Measurements from ENCODE around the gene DZIP1.

The DZIP1 gene

GRCh38 chr13:95643571-95643935, 953 bp downstream of the DZIP1 start:
- no peak for DNase-seq

DNA sequence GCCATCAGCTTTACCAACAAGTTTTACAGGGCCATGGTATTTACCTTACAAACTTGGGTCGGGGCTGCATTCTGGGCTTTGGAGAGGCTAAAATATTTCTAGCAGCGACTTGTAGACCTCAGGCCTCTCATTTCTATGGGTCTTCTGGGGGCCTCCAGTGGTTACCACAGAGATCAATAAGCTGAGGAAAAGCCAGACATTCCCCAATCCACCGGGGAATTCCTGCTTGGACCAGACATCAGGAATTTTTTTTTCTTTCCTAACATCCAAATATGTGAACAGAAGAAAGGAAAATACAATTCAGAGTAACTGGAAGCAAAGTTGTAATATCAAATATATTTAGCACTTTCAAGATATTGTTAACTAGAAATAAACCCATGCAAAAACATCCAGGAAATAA, 1.5 kb downstream of the DZIP1 start:
- DNase-seq = no peak

DNA sequence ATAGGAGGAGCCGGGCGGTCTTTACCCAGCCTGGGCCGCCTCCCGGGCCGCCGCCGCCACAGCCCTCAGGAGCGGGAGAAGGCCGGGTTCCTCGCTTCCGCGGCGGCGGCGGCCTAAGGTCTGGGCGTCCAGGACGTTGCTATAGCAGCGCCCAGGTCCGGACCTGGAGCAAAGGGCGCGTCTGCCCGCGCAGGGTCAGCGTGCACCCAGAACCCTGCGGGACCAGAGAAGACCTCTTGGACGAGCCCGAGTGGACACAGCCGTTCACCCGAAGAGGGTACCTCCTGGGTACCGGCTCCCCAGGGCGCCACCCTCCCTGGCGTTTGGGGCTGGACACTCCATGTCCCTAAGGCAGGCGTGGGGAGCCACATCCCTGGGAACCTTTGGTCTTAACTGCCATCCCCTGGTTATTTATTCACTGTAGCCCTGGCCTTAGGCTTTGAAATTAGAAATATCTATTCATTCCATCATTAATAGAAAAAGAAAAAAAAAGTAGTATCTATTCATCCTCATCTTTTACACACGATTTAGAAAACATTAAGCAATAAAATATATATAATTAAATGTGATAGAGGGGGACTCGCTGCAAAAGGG, 2.4 kb downstream of the DZIP1 start:
- DNase-seq = no peak

GRCh38 chr13:95641291-95642027, 3.0 kb downstream of the DZIP1 start:
- DNase-seq = no peak

GRCh38 chr13:95636853-95637252, 7.7 kb downstream of the DZIP1 start:
- DNase-seq = no peak

GRCh38 chr13:95630593-95630992, 13.9 kb downstream of the DZIP1 start:
- no peak for DNase-seq

DNA sequence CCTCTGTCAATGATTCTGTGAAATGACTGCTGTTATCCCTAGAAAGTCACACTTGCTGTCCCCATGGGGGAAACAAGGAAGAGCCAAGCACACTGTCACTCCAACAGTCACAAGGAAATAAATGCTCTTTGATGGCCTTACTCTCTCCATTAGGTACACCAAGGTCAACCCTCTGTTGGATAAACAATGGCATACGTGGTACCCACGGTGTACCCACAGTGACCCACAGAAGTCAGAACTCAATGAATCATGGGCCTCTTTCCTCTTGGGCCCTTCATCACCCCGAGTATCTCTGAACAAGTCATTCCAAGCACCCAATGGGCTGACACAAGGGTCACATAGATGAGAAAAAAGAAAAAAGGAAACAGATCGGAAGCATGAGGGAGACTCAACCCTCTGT, 15.4 kb downstream of the DZIP1 start:
- DNase-seq = no peak

DNA sequence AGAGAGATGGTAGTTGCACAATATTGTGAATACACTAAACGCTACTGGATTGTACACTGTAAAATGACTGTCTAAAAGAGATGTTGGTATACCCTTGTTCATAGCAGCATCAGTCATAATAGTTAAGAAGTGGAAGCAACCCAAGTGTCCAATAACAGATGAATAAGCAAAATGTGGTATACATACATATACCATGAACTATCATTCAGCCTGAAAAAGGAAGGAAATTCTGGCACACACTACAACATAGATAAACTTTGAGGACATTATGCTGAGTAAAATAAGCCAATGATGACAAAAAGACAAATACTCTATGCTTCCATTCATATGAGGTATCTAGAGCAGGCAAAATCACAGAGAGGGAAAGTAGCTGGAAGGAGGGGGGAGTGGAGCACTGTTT, 16.0 kb downstream of the DZIP1 start:
- DNase-seq = no peak

DNA sequence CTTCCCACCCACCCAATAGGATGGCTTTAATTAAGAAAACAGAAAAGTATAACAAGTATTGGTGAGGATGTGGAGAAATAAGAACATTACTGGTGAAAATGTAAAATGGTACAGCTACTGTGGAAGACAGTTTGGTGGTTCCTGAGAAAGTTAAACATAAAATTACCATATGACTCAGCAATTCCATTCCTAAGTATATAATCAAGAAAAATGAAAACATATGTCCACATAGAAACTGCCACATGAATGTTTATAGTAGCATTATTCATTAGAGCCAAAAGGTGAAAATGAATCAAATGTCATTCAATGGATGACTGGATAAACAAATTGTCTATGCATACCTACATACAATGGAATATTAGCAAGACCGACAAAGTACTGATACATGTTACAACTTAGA, 16.9 kb downstream of the DZIP1 start:
- no peak for DNase-seq

- no peak for DNase-seq
These were observed 17.7 kb downstream of the DZIP1 start for GRCh38 chr13:95626768-95627167.

DNA sequence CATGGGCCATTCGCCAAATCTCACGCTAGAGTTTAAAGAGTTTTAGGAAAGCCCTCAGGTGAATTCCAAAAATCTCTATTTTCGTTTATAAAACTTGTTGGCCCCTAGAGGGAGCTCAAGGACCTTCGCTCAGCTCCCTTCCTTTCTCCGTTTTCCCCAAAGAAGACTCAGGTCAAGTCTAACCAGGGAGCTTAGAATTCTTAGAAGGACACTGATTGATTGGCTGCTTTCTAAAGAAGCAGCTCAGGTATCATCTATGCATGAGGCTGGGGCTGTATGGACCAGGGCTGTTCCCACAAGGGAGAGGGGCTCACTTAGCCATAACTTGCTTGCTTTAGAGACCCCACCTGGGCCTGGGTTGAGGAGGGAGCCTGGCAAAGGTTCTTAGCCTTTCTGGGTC, 20.5 kb downstream of the DZIP1 start:
- peak; percentile 33 for DNase-seq

DNA sequence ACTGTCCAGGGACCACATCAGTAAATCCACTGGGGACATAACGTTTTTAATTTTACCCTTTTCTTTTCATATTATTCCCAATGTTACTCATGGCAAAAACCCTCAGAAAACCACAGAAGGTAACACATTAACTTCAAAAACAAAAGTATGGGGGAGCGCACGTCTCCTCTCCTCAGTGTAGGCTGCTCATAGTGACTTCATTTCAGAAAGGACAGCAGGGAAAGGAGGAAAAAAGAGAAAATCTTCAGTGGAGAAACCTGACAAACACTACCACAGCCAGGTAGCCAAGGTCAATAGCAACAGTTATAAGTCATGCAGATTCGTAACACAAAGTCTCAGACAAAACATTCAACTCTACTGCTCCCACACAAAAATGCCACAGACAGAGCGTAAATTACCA, 21.4 kb downstream of the DZIP1 start:
- DNase-seq = no peak

GRCh38 chr13:95620825-95621498, 23.5 kb downstream of the DZIP1 start:
- DNase-seq = no peak

DNA sequence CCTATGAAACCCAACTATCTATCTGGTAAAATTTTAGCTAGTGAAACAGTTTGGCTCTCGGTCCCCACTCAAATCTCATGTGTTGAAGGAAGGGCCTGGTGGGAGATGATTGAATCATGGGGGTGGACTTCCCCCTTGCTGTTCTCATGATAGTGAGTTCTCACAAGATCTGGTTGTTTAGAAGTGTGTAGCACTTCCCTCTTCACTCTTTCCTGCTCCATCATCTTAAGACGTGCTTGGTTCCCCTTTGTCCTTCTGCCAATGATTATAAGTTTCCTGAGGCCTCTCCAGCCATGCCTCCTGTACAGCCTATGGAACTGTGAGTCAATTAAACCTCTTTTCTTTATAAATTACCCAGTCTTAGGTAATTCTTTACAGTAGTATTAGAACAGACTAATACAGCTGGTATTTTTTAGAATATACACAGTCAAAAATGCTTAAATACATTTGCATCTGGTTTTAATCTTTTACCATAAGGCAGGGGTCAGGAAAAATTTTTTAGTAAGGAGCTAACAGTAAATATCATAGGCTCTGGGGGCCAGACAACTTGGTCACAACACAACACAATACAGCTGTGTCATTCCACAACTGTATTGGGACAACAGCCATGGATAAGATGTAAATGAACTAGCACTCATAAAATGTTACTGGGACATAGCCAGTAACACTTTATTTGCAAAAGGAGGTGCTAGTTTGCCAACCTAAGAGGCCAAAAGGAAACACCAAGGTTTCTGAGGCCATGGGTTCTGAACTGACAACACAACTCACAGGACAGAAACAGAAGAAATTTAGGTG, 24.3 kb downstream of the DZIP1 start:
- no peak for DNase-seq

DNA sequence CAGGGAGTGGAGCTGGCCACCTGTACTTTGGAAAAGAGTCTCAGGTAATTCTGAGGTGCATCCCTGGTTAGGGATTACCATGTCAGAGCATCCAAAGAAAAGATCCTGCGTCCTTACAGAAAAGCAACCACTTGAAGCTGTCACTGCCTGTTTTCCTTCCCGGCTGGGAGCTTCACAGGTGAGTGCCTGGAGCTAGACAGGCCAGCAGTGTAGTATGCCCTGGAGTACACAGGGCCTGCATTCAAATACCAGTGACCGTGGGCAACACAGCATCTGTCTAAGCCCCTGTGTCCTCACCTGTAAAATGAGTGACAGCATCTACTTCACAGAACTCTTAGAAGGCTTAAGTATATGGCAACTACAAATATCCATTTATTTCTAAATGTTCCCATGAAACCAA, 29.0 kb downstream of the DZIP1 start:
- DNase-seq = no peak

GRCh38 chr13:95614641-95615245, 29.8 kb downstream of the DZIP1 start:
- DNase-seq = no peak

GRCh38 chr13:95608640-95609323, 35.7 kb downstream of the DZIP1 start:
- no peak for DNase-seq

DNA sequence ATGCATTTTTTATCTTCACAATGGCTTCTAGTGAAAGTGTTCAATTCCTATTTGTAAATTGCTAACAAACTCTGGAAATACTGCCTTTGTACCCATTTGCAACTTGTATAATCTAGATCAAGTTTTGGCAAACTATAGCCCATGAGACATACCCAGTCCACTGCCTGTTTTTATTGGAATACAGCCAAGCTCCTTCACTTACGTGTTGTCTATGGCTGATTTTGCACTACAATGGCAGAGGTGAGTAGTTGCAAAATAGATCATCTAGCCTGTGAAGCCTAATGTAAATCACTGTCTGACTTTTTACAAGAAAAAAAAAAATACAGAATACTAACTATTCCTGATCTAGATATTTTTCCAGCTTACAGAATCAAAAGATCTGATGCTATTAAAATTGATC, 37.1 kb downstream of the DZIP1 start:
- DNase-seq = no peak

GRCh38 chr13:95605448-95606125, 38.9 kb downstream of the DZIP1 start:
- no peak for DNase-seq

GRCh38 chr13:95604556-95604915, 40.0 kb downstream of the DZIP1 start:
- DNase-seq = no peak

DNA sequence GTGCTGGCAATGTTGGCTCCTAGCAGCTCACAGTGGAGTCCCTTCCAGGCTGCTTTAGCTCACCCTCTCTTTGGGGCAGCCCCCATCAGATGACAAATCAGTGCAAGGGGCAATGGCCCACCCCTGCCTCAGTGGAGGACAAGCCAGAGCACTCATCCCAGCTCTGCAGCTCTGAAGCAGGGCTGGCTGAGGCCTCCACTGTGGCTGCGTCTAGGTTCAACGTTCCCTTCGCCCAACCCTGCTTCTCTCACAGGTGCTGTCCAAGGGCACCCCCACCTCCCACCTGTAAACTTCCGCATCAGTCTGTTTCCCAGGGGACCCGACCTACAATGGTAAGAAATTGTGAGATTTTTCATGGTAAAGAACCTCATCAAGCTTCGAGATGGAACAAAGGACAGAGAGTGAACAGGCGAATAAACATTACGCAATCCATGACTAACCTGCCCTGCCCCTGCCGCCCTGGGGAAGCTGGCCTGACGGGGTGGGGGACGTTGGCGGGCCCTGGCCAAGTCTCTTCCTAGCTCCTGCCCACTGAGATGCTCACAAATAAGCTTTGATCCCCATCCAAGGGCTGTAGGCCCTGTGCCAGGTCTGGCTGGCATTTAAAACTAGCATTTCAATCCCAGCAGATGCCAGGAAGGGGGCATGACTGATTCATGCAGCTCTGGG, 40.5 kb downstream of the DZIP1 start:
- no peak for DNase-seq
